ENCODE results near the gene SLC5A1.

SLC5A1 gene

GRCh38 chr22:32005453-32005852 is 37.6 kb upstream of the SLC5A1 start:
- H3K36me3 ChIP-seq (replicated peaks), result no peaks in the 10 kb centered on the region
- no peak overlapping the region for H3K27ac ChIP-seq
- in situ Hi-C loops (cut with HindIII; ENCODE audit: low pct_ligation_motif_present, low sequenced_read_pairs), result no loop called here
- peak; percentile 45 for DNase-seq
- no peak for TF ChIP-seq CTCF (IDR thresholded peaks at IDR 0.05; ENCODE audit: low read depth, low read length, missing control alignments)
- H3K27me3 ChIP-seq (replicated peaks), result no peaks in the 10 kb centered on the region
- no peak overlapping the region for H3K4me3 ChIP-seq (ENCODE audit: low read depth, low read length)

- Histone ChIP-seq H3K27me3 (replicated peaks) (no peaks in the 10 kb centered on the region), H3K4me3 (ENCODE audit: low read depth, low read length) (no peak overlapping the region), H3K36me3 (replicated peaks) (no peaks in the 10 kb centered on the region), H3K27ac (no peak overlapping the region)
- DNase-seq, result no peak
- TF ChIP-seq CTCF (IDR thresholded peaks at IDR 0.05; ENCODE audit: low read depth, low read length, missing control alignments), result no peak
- in situ Hi-C loops (cut with HindIII; ENCODE audit: low pct_ligation_motif_present, low sequenced_read_pairs), result no loop called here
Measured at GRCh38 chr22:32013200-32013599, 29.9 kb upstream of the SLC5A1 start.

- Histone ChIP-seq H3K4me3 (ENCODE audit: low read depth, low read length) (no peak overlapping the region), H3K27ac (no peak overlapping the region), H3K36me3 (replicated peaks) (no peaks in the 10 kb centered on the region), H3K27me3 (replicated peaks) (no peaks in the 10 kb centered on the region)
- in situ Hi-C loops (cut with HindIII; ENCODE audit: low pct_ligation_motif_present, low sequenced_read_pairs), result no loop called here
- no peak for TF ChIP-seq CTCF (IDR thresholded peaks at IDR 0.05; ENCODE audit: low read depth, low read length, missing control alignments)
- DNase-seq, result no peak
Measured at GRCh38 chr22:32016081-32016480, 27.0 kb upstream of the SLC5A1 start.

- Histone ChIP-seq H3K36me3 (replicated peaks) (no peaks in the 10 kb centered on the region), H3K27ac (no peak overlapping the region), H3K4me3 (ENCODE audit: low read depth, low read length) (no peak overlapping the region), H3K27me3 (replicated peaks) (no peaks in the 10 kb centered on the region)
- no peak for TF ChIP-seq CTCF (IDR thresholded peaks at IDR 0.05; ENCODE audit: low read depth, low read length, missing control alignments)
- in situ Hi-C loops (cut with HindIII; ENCODE audit: low pct_ligation_motif_present, low sequenced_read_pairs), result no loop called here
- DNase-seq, result peak; percentile 17
Measured at GRCh38 chr22:32018056-32018455, 25.0 kb upstream of the SLC5A1 start.

GRCh38 chr22:32020117-32020516 is 22.9 kb upstream of the SLC5A1 start:
- no peaks in the 10 kb centered on the region for H3K36me3 ChIP-seq (replicated peaks)
- DNase-seq, result peak; percentile 85
- H3K27me3 ChIP-seq (replicated peaks), result no peaks in the 10 kb centered on the region
- no peak for TF ChIP-seq CTCF (IDR thresholded peaks at IDR 0.05; ENCODE audit: low read depth, low read length, missing control alignments)
- no peak overlapping the region for H3K4me3 ChIP-seq (ENCODE audit: low read depth, low read length)
- H3K27ac ChIP-seq, result no peak overlapping the region
- in situ Hi-C loops (cut with HindIII; ENCODE audit: low pct_ligation_motif_present, low sequenced_read_pairs), result no loop called here

- H3K4me3 ChIP-seq (ENCODE audit: low read depth, low read length), result no peak overlapping the region
- in situ Hi-C loops (cut with HindIII; ENCODE audit: low pct_ligation_motif_present, low sequenced_read_pairs), result no loop called here
- H3K27ac ChIP-seq, result no peak overlapping the region
- DNase-seq, result no peak
- no peaks in the 10 kb centered on the region for H3K27me3 ChIP-seq (replicated peaks)
- TF ChIP-seq CTCF (IDR thresholded peaks at IDR 0.05; ENCODE audit: low read depth, low read length, missing control alignments), result no peak
- H3K36me3 ChIP-seq (replicated peaks), result no peaks in the 10 kb centered on the region
Measured at GRCh38 chr22:32021716-32022115, 21.3 kb upstream of the SLC5A1 start.
